Vagina (tissue), 2 donors: ENCODE measurements around the gene ZBTB34. TPM values are rescaled to one million over a fixed set of nuclear protein-coding genes. Genes with fewer than 3 reads are reported as not detected.

ENCODE experiments used
- DNase-seq, 2 donors: peaks; one replicate each; pipeline ENCODE4 v3.0.0-alpha.2; 2017; ENCODE audit errors: extremely low spot score in 2 of 2
- H3K27ac ChIP-seq: fragments of 200-600 bp; sonication (generic); one replicate; pipeline ENCODE4 v1.5.1; 2019
- H3K27me3 ChIP-seq: fragments of 200-600 bp; sonication (generic); one replicate; pipeline ENCODE4 v1.5.1; 2019
- H3K36me3 ChIP-seq, 2 donors: fragments of 200-600 bp; sonication (generic); one replicate each; pipeline ENCODE4 v1.5.1; 2017 to 2019
- H3K4me1 ChIP-seq: fragments of 200-600 bp; sonication (generic); one replicate; pipeline ENCODE4 v1.5.1; 2019
- H3K4me3 ChIP-seq, 2 donors: fragments of 200-600 bp; sonication (generic); 1 replicate in 1 of 2; 2 replicates in 1 of 2; pipeline ENCODE4 v1.5.1; 2016 to 2019
- H3K9me3 ChIP-seq: fragments of 200-600 bp; sonication (generic); one replicate; pipeline ENCODE4 v1.5.1; 2019
- POLR2A ChIP-seq, 2 donors: fragments of 450-650 bp; IDR thresholded peaks; one replicate each; pipeline ENCODE4 v1.6.1; 2017; ENCODE audit warnings: antibody characterized with exemption in 2 of 2, mild to moderate bottlenecking in 2 of 2, moderate library complexity in 2 of 2
- POLR2AphosphoS5 ChIP-seq, 2 donors: sonication (generic); formaldehyde crosslinking; IDR thresholded peaks; one replicate each; pipeline ENCODE4 v1.9.0; 2017; ENCODE audit warnings: antibody characterized with exemption in 2 of 2, mild to moderate bottlenecking in 2 of 2, low read depth in 1 of 2; ENCODE audit not compliant: insufficient read depth in 1 of 2
- intact Hi-C: fragments of 100-400 bp; cut with DNase I; formaldehyde crosslinking; loops from one replicate; pipeline ENCODE4 v1.15.1; 2023
- total RNA-seq: library from RNA; depleted of rRNA; stranded (reverse); fragments of >200 nt; gene quantifications from one replicate; pipeline ENCODE4 v1.2.3, GENCODE V29; 2016
- TF ChIP-seq, protein P1 (sequence below), 3 experiments: fragments of 450-650 bp in 2 of 3; fragments of 200-600 bp in 1 of 3; sonication (generic) in 1 of 3; IDR thresholded peaks; one replicate each; pipeline ENCODE4 v1.5.1; 2017 to 2019; ENCODE audit warnings: antibody characterized with exemption in 3 of 3, mild to moderate bottlenecking in 2 of 3, moderate library complexity in 2 of 3

ZBTB34 gene
- total RNA-seq, 1 donor from 2014 or later, result 8.6 TPM

DNA sequence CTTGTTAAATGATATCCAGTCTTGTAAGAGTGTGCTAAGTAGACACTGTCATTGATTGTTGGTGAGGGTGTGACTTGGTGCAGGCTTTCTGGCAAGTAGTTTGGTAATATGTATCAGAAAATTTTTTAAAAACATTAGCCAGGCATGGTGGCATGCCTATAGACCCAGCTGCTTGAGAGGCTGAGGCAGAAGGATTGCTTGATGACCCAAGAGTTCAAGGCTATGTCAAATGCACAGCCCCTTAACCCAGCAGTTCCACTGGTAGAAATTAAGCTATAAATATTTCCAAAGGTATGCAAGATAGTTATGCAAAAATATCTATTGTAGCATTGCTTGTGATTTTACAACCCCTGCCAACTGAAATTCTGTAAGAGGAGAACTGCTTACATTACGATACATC, 31.4 kb upstream of the ZBTB34 start:
- Histone ChIP-seq H3K9me3 (no peaks in the 10 kb centered on the region), H3K27ac (no peak overlapping the region), H3K4me1 (no peaks in the 10 kb centered on the region), H3K27me3 (no peaks in the 10 kb centered on the region), H3K4me3 (no peak overlapping the region), H3K36me3 (peaks cover 0 to 23% of the 10 kb centered on the region in 2 donors)
- intact Hi-C loops, result no loop called here
- DNase-seq, result no peak
- TF ChIP-seq POLR2A (IDR thresholded peaks at IDR 0.05) (no peak), POLR2AphosphoS5 (IDR thresholded peaks at IDR 0.05; ENCODE audit: insufficient read depth in 1 of 2, low read depth in 1 of 2) (no peak)
- TF ChIP-seq, protein P1, sequence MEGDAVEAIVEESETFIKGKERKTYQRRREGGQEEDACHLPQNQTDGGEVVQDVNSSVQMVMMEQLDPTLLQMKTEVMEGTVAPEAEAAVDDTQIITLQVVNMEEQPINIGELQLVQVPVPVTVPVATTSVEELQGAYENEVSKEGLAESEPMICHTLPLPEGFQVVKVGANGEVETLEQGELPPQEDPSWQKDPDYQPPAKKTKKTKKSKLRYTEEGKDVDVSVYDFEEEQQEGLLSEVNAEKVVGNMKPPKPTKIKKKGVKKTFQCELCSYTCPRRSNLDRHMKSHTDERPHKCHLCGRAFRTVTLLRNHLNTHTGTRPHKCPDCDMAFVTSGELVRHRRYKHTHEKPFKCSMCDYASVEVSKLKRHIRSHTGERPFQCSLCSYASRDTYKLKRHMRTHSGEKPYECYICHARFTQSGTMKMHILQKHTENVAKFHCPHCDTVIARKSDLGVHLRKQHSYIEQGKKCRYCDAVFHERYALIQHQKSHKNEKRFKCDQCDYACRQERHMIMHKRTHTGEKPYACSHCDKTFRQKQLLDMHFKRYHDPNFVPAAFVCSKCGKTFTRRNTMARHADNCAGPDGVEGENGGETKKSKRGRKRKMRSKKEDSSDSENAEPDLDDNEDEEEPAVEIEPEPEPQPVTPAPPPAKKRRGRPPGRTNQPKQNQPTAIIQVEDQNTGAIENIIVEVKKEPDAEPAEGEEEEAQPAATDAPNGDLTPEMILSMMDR (IDR thresholded peaks at IDR 0.05), result no peak

DNA sequence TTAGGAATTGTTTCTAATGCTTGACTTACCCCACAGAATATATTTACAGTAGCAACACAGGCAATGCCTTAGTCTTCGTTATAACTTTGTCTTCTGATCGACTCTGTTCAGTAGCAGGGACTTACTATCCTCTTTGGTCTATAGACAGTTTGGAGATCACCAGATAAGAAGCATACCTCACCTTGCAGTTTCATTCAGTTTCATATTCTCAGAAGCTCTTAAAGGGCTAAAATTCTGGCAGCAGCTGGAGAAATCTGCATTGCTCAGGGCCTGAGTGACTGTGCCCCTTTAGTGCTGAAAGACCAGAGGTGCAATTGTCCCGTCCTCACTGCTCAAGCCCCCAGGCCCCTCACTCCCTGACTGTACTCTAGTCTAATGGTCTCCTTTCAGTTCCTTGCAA, 29.6 kb upstream of the ZBTB34 start:
- TF ChIP-seq, protein P1 (IDR thresholded peaks at IDR 0.05), result no peak
- TF ChIP-seq POLR2AphosphoS5 (IDR thresholded peaks at IDR 0.05; ENCODE audit: insufficient read depth in 1 of 2, low read depth in 1 of 2), result no peak
- no peak for TF ChIP-seq POLR2A (IDR thresholded peaks at IDR 0.05)
- no peaks in the 10 kb centered on the region for H3K4me1 ChIP-seq
- intact Hi-C loops, result no loop called here
- H3K9me3 ChIP-seq, result no peaks in the 10 kb centered on the region
- no peak overlapping the region for H3K4me3 ChIP-seq
- no peak overlapping the region for H3K27ac ChIP-seq
- no peak for DNase-seq
- H3K27me3 ChIP-seq, result no peaks in the 10 kb centered on the region
- peaks cover 0 to 38% of the 10 kb centered on the region in 2 donors for H3K36me3 ChIP-seq

DNA sequence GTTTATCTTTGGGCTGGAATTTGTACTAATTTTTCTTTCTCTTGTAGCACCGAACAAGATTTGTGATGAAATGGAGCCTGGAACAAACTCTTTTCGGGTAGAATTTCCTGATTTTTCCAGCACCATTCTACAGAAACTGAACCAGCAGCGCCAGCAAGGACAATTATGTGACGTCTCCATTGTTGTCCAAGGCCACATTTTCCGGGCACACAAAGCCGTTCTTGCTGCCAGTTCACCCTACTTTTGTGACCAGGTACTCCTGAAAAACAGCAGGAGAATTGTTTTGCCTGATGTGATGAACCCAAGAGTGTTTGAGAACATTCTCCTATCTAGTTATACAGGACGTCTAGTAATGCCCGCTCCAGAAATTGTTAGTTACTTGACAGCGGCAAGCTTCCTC, 28.0 kb upstream of the ZBTB34 start:
- intact Hi-C loops, result no loop called here
- Histone ChIP-seq H3K36me3 (peaks cover 0 to 37% of the 10 kb centered on the region in 2 donors), H3K27me3 (no peaks in the 10 kb centered on the region), H3K27ac (no peak overlapping the region), H3K9me3 (no peaks in the 10 kb centered on the region), H3K4me1 (no peaks in the 10 kb centered on the region), H3K4me3 (no peak overlapping the region)
- TF ChIP-seq, protein P1 (IDR thresholded peaks at IDR 0.05), result no peak
- TF ChIP-seq POLR2A (IDR thresholded peaks at IDR 0.05), result no peak
- TF ChIP-seq POLR2AphosphoS5 (IDR thresholded peaks at IDR 0.05; ENCODE audit: insufficient read depth in 1 of 2, low read depth in 1 of 2), result no peak
- DNase-seq, result no peak

DNA sequence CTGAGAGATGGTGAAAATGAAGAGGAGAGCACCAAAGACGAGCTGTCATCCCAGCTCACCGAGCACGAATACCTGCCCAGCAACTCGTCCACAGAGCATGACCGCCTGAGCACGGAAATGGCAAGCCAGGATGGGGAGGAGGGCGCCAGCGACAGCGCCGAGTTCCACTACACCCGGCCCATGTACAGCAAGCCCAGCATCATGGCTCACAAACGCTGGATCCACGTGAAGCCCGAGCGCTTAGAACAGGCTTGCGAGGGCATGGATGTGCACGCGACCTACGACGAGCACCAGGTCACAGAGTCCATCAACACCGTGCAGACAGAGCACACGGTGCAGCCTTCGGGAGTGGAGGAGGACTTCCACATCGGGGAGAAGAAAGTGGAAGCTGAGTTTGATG, 27.4 kb upstream of the ZBTB34 start:
- Histone ChIP-seq H3K27ac (no peak overlapping the region), H3K27me3 (no peaks in the 10 kb centered on the region), H3K9me3 (no peaks in the 10 kb centered on the region), H3K4me3 (no peak overlapping the region), H3K4me1 (peaks cover 3% of the 10 kb centered on the region), H3K36me3 (peaks cover 0 to 37% of the 10 kb centered on the region in 2 donors)
- no peak for DNase-seq
- intact Hi-C loops, result no loop called here
- no peak for TF ChIP-seq POLR2AphosphoS5 (IDR thresholded peaks at IDR 0.05; ENCODE audit: insufficient read depth in 1 of 2, low read depth in 1 of 2)
- no peak for TF ChIP-seq POLR2A (IDR thresholded peaks at IDR 0.05)
- TF ChIP-seq, protein P1 (IDR thresholded peaks at IDR 0.05), result no peak

DNA sequence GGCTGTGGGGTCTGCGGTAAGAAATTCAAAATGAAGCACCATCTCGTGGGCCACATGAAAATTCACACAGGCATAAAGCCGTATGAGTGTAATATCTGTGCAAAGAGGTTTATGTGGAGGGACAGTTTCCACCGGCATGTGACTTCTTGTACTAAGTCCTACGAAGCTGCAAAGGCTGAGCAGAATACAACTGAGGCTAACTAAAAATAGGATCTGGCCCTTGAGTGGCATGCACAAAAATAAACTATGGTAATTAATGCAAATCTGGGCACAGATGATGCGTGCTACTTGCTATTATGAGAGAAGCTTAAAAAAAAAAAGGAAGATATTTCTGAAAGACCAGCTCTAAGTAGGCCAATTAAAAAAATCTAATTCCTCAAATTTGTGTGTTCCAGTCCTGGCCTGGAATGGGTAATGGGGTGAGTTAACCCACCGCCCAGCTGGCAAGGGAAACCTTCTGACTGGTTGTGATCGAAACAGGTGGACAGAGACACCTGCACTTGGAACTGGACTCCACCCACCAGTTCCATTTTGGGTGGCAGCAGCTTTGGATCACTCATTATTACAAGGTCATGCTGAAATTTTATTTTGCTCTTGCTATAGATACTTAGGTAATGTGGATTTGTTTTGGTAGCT, 26.6 kb upstream of the ZBTB34 start:
- intact Hi-C loops, result no loop called here
- Histone ChIP-seq H3K9me3 (no peaks in the 10 kb centered on the region), H3K4me3 (no peak overlapping the region), H3K36me3 (peaks cover 0 to 37% of the 10 kb centered on the region in 2 donors), H3K27me3 (no peaks in the 10 kb centered on the region), H3K4me1 (peaks cover 10% of the 10 kb centered on the region), H3K27ac (no peak overlapping the region)
- no peak for TF ChIP-seq POLR2AphosphoS5 (IDR thresholded peaks at IDR 0.05; ENCODE audit: insufficient read depth in 1 of 2, low read depth in 1 of 2)
- TF ChIP-seq POLR2A (IDR thresholded peaks at IDR 0.05), result no peak
- DNase-seq, result no peak
